SK-N-SH (cell line): ENCODE results near the gene SEMA3A.

Experiments
- CTCF ChIP-seq: fragments of 200-600 bp; sonication (generic); IDR thresholded peaks from 2 replicates; pipeline ENCODE4 v1.6.1; 2017; ENCODE audit warnings: antibody characterized with exemption, mild to moderate bottlenecking, moderate library complexity
- EP300 ChIP-seq, 2 experiments: IDR thresholded peaks; 2 replicates each; pipeline versions ENCODE4 v1.4.0 to v1.6.1; 2012; ENCODE audit warnings: borderline replicate concordance in 1 of 2, low read depth in 1 of 2, low read length in 1 of 2
- FOSL2 ChIP-seq: IDR thresholded peaks from 2 replicates; pipeline ENCODE4 v1.4.0; 2012; ENCODE audit warnings: low read depth, mild to moderate bottlenecking, moderate library complexity, borderline replicate concordance
- MXI1 ChIP-seq: IDR thresholded peaks from 2 replicates; pipeline ENCODE4 v1.6.1; 2012; ENCODE audit warnings: mild to moderate bottlenecking, low read depth, low read length, improper control_type of control experiment

- TF ChIP-seq MXI1 (no peak), EP300 (IDR thresholded peaks at IDR 0.05; ENCODE audit: borderline replicate concordance in 1 of 2, low read depth in 1 of 2, low read length in 1 of 2) (no peak), CTCF (no peak), FOSL2 (no peak)
Measured at GRCh38 chr7:84183741-84184140, 10.8 kb downstream of the SEMA3A start.
